Activated CD8-positive, alpha-beta memory T cell treated with anti-CD3 and anti-CD28 coated beads for 4 hours (primary cell): ENCODE measurements around the gene CARD6.
"Not testable (repeated sequence)": the region's sequence is repeated elsewhere in the genome, so short reads cannot be mapped to it uniquely, and the experiment has no call there.

Source experiments
- DNase-seq, 2 donors: peaks; one replicate each; pipeline ENCODE4 v3.0.0-alpha.2; 2020; ENCODE audit warnings: low read depth in 2 of 2

Gene CARD6

GRCh38 chr5:40828021-40828631, 13.0 kb upstream of the CARD6 start:
- DNase-seq: no peak

- DNase-seq: no peak
These were observed 12.2 kb upstream of the CARD6 start for GRCh38 chr5:40828690-40829661.

GRCh38 chr5:40829748-40830533, 11.2 kb upstream of the CARD6 start:
- no peak for DNase-seq

GRCh38 chr5:40831346-40832210, 9.6 kb upstream of the CARD6 start:
- DNase-seq: no peak

- no peak for DNase-seq
These were observed 8.8 kb upstream of the CARD6 start for GRCh38 chr5:40832345-40832744.

GRCh38 chr5:40833712-40834229, 7.4 kb upstream of the CARD6 start:
- DNase-seq: no peak

GRCh38 chr5:40834391-40834848, 6.7 kb upstream of the CARD6 start:
- peak in 1 of 2 donors; percentile 20 for DNase-seq

GRCh38 chr5:40834849-40835787, 6.0 kb upstream of the CARD6 start, which contains the start of gene RPL37:
RPL37 (minus strand) TSS chr5:40835222; CDS start chr5:40835185, 37 bp downstream.
- DNase-seq: peak; percentile 82 to 86

GRCh38 chr5:40838086-40838485, 3.1 kb upstream of the CARD6 start:
- DNase-seq: no peak

GRCh38 chr5:40842351-40842750, 1.2 kb downstream of the CARD6 start:
- DNase-seq: no peak

GRCh38 chr5:40844565-40844964, 3.4 kb downstream of the CARD6 start:
- DNase-seq: no peak

- DNase-seq: no peak
These were observed 5.2 kb downstream of the CARD6 start for GRCh38 chr5:40846371-40846770.

GRCh38 chr5:40847525-40847924, 6.4 kb downstream of the CARD6 start:
- no peak for DNase-seq

- DNase-seq: no peak
These were observed 12.5 kb downstream of the CARD6 start for GRCh38 chr5:40853632-40854192.

- no peak for DNase-seq
These were observed 19.5 kb downstream of the CARD6 start for GRCh38 chr5:40860711-40861110.

GRCh38 chr5:40865004-40865403, 23.8 kb downstream of the CARD6 start:
- not testable (repeated sequence) for DNase-seq

- no peak for DNase-seq
These were observed 25.7 kb downstream of the CARD6 start for GRCh38 chr5:40866844-40867243.

- DNase-seq: no peak
These were observed 28.2 kb downstream of the CARD6 start for GRCh38 chr5:40869384-40869783.

GRCh38 chr5:40871177-40871576, 30.0 kb downstream of the CARD6 start:
- DNase-seq: no peak
